Fibroblast of pulmonary artery (primary cell): Measurements from ENCODE around the gene TAS2R14.

ENCODE experiments used
- DNase-seq: peaks from one replicate; pipeline ENCODE4 v3.0.0-alpha.2; 2010; ENCODE audit warnings: low read depth
- H3K4me3 ChIP-seq: replicated peaks from 2 replicates; pipeline ENCODE4 v1.5.1; 2011; ENCODE audit warnings: low read depth, mild to moderate bottlenecking, control low read depth, low read length, moderate library complexity
- TF ChIP-seq, protein P1 (sequence below): IDR thresholded peaks from 2 replicates; pipeline ENCODE4 v1.5.1; 2011; ENCODE audit warnings: mild to moderate bottlenecking, control low read depth, low read length, inconsistent platforms; ENCODE audit errors: missing control alignments

Gene TAS2R14

GRCh38 chr12:10896854-10897253 is 42.2 kb downstream of the TAS2R14 start:
- TF ChIP-seq, protein P1, sequence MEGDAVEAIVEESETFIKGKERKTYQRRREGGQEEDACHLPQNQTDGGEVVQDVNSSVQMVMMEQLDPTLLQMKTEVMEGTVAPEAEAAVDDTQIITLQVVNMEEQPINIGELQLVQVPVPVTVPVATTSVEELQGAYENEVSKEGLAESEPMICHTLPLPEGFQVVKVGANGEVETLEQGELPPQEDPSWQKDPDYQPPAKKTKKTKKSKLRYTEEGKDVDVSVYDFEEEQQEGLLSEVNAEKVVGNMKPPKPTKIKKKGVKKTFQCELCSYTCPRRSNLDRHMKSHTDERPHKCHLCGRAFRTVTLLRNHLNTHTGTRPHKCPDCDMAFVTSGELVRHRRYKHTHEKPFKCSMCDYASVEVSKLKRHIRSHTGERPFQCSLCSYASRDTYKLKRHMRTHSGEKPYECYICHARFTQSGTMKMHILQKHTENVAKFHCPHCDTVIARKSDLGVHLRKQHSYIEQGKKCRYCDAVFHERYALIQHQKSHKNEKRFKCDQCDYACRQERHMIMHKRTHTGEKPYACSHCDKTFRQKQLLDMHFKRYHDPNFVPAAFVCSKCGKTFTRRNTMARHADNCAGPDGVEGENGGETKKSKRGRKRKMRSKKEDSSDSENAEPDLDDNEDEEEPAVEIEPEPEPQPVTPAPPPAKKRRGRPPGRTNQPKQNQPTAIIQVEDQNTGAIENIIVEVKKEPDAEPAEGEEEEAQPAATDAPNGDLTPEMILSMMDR = no peak
- H3K4me3 ChIP-seq = no peak overlapping the region
- DNase-seq = no peak

DNA sequence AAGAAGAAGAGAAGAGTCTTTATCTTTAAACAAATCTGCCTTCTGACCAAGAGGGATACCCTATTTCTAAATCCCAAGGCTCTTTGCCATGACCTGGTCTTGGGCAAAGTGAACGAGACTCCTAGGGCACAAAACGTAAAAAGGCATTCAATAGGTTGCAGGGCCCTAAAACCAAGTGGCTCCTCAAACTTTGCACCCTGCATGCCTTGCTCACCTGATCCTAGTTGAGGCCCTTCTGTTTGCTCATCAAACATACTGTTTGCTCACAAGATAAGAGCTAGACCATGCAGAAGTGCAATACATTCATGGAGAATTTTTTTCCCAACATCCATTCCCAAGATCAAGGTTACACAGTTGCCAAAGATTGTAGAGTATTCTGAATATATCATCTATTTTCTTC is 47.1 kb downstream of the TAS2R14 start:
- TF ChIP-seq, protein P1 = no peak
- no peak for DNase-seq
- no peak overlapping the region for H3K4me3 ChIP-seq

- TF ChIP-seq, protein P1 = no peak
- DNase-seq = no peak
- no peak overlapping the region for H3K4me3 ChIP-seq
Measured at GRCh38 chr12:10889226-10889625, 49.8 kb downstream of the TAS2R14 start.
